Measurements from ENCODE around the gene PVALEF.

DNA sequence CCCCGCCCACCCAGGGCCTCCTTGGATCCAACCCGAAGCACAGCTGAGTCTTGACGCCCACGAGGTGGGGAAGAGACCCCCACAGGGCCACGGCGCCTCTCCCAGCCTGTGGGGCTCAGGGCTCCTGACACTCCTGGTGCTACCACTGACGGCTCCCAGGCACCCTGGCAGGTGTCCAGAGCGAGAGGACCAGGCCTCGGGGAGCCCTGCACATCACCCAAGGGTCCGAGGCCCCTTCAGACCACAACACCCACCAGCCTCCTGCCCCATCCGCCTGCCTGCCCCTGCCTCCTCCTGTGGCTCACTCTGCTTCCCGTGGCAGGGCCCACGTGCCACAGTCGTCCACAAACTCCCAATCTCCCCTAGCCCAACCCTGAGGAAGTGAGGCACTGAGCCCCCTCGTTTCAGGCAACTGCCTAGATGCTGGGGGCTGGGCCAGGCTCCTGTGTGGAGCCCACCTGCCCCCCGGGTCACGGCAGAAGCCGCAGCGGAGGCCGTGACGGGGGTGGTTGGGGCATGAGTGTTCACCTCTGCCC is 29.0 kb downstream of the PVALEF start:
- TF ChIP-seq POLR2A (IDR thresholded peaks at IDR 0.05) (no peak), CTCF (IDR thresholded peaks at IDR 0.05) (no peak)

Measured in uterus (tissue), 2 donors.